Hippocampal formation (tissue), 2 donors: Measurements from ENCODE around the gene AP3S2.
"Not testable (repeated sequence)": the region's sequence is repeated elsewhere in the genome, so short reads cannot be mapped to it uniquely, and the experiment has no call there.

Source experiments
- DNase-seq, 2 donors: peaks; one replicate each; lab custom pipeline; 2025; lab: John Stamatoyannopoulos, UW

The AP3S2 gene

GRCh38 chr15:89903015-89903857 is 9.4 kb upstream of the AP3S2 start:
- DNase-seq, result no peak

- DNase-seq, result no peak
Measured at GRCh38 chr15:89900849-89901248, 7.1 kb upstream of the AP3S2 start.

- DNase-seq, result no peak
Measured at GRCh38 chr15:89899951-89900567, 6.3 kb upstream of the AP3S2 start.

GRCh38 chr15:89899295-89899945 is 5.6 kb upstream of the AP3S2 start:
- DNase-seq, result no peak

GRCh38 chr15:89898614-89899294 is 5.0 kb upstream of the AP3S2 start:
- no peak for DNase-seq

GRCh38 chr15:89898146-89898545 is 4.4 kb upstream of the AP3S2 start:
- DNase-seq, result no peak

- no peak for DNase-seq
Measured at GRCh38 chr15:89893027-89893426, 767 bp downstream of the AP3S2 start.

GRCh38 chr15:89888214-89888804 is 5.5 kb downstream of the AP3S2 start:
- no peak for DNase-seq

- DNase-seq, result no peak
Measured at GRCh38 chr15:89885611-89886010, 8.2 kb downstream of the AP3S2 start.

- DNase-seq, result not testable (repeated sequence)
Measured at GRCh38 chr15:89885179-89885578, 8.6 kb downstream of the AP3S2 start.

- DNase-seq, result no peak
Measured at GRCh38 chr15:89883518-89883917, 10.3 kb downstream of the AP3S2 start.

GRCh38 chr15:89880727-89881126 is 13.1 kb downstream of the AP3S2 start:
- DNase-seq, result no peak

- no peak for DNase-seq
Measured at GRCh38 chr15:89878323-89878722, 15.5 kb downstream of the AP3S2 start.

GRCh38 chr15:89877083-89877425 is 16.7 kb downstream of the AP3S2 start:
- no peak for DNase-seq

- no peak for DNase-seq
Measured at GRCh38 chr15:89876396-89877082, 17.3 kb downstream of the AP3S2 start.

GRCh38 chr15:89875741-89876140 is 18.1 kb downstream of the AP3S2 start:
- DNase-seq, result no peak

GRCh38 chr15:89874926-89875564 is 18.7 kb downstream of the AP3S2 start:
- peak; percentile 55 to 56 for DNase-seq

GRCh38 chr15:89870688-89871288 is 23.0 kb downstream of the AP3S2 start:
- DNase-seq, result no peak

- DNase-seq, result no peak
Measured at GRCh38 chr15:89870006-89870405, 23.8 kb downstream of the AP3S2 start.

- DNase-seq, result not testable (repeated sequence)
Measured at GRCh38 chr15:89869490-89869889, 24.3 kb downstream of the AP3S2 start.
